Glutamatergic neuron (in vitro differentiated cells): ENCODE measurements around the gene RET. TPM values are rescaled to one million over a fixed set of nuclear protein-coding genes. Genes with fewer than 3 reads are reported as not detected.

Source experiments
- DNase-seq: peaks from one replicate; pipeline ENCODE4 v3.0.0; 2022
- H3K27ac Mint-ChIP-seq: one replicate; pipeline ENCODE4 v1.8.0; 2020; ENCODE audit warnings: mild to moderate bottlenecking, mixed read lengths, inconsistent platforms; ENCODE audit not compliant: unreplicated experiment
- H3K27me3 Mint-ChIP-seq: one replicate; pipeline ENCODE4 v1.8.0; 2020; ENCODE audit warnings: mild to moderate bottlenecking, moderate library complexity, mixed read lengths, inconsistent platforms; ENCODE audit not compliant: unreplicated experiment
- H3K36me3 Mint-ChIP-seq: one replicate; pipeline ENCODE4 v1.8.0; 2020; ENCODE audit warnings: mild to moderate bottlenecking, mixed read lengths, inconsistent platforms; ENCODE audit not compliant: unreplicated experiment
- H3K4me1 Mint-ChIP-seq: one replicate; pipeline ENCODE4 v1.8.0; 2020; ENCODE audit warnings: mild to moderate bottlenecking, low read depth, mixed read lengths, inconsistent platforms; ENCODE audit not compliant: unreplicated experiment
- H3K4me3 Mint-ChIP-seq: one replicate; pipeline ENCODE4 v1.8.0; 2020; ENCODE audit warnings: mild to moderate bottlenecking, mixed read lengths, inconsistent platforms; ENCODE audit not compliant: unreplicated experiment
- H3K9me3 Mint-ChIP-seq: one replicate; pipeline ENCODE4 v1.8.0; 2020; ENCODE audit warnings: mild to moderate bottlenecking, moderate library complexity, mixed read lengths, inconsistent platforms; ENCODE audit not compliant: unreplicated experiment
- total RNA-seq: library from RNA; stranded (reverse); fragmentation: NEBNext Ultra II Directional; extraction: Animal tissue kit (Norgen Biotek cat#: 25700); gene quantifications from one replicate; pipeline ENCODE4 v1.2.1, GENCODE V29; 2021; ENCODE audit not compliant: unreplicated experiment
- TF ChIP-seq, protein P1 (sequence below): fragments of 200-600 bp; sonication (generic); IDR thresholded peaks from one replicate; pipeline ENCODE4 v1.5.0; 2021; ENCODE audit not compliant: partially characterized antibody, unreplicated experiment

RET gene
- total RNA-seq, 1 donor from 2014 or later: 34.7 TPM

DNA sequence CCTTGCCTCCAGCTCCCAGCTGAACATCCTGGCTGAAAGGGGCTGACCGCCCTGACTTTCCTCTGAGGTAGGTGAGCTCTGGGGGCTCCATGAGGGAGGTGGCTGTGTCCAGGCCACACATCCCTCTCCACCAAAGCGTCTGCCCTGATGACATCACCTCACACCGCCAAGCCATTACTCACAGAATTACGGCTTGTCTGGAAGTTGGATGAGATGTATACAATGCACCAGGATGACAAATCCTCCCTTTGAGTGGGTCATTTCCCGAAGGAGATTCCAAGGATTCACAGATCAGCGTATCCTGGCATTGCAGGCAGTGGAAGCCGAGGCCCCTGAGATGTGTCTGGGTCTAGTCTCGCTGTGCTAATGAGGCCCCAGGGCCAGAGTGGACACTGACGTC is 15.1 kb upstream of the RET start:
- peaks cover 2% of the 10 kb centered on the region for H3K4me1 Mint-ChIP-seq

DNA sequence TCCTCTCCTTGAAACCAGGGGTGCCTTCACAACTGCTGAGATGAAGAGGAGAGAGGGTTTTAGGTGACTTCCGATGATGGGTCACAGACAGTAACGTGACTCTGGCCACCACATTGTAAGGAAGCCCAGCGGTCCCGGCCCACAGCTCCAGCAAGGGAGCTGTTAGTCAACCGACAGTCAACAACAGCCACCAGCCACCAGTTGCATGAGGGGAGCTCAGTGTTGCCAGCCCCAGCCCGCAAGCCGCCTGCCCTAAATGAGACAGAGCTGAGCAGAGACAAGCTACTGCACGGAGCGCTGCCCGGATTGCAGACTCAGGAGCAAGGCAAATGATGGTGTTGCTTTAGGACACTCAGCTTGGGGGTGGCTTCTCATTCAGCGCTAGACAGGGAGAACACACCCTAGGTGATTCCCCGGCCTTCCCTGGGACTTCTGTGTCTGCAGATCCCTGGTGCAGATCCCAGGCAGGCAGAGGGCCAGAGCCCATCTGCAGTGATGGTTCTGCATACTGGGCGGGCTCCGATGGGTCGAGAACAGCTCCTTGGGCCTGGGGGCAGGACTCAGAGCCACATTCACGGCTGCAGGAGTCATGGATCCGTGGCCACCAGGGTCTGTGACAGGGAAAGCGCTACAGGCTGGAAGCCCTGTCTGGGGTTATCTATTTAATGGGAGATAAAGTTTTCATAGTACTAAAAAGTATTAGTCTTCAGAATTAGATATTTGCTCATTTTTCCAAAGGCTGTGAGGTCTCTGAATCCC is 14.3 kb upstream of the RET start:
- Mint-ChIP-seq H3K9me3 (peaks cover under 1% of the 10 kb centered on the region), H3K36me3 (no peaks in the 10 kb centered on the region), H3K27me3 (peaks cover 11% of the 10 kb centered on the region), H3K4me3 (no peak overlapping the region), H3K4me1 (peaks cover 2% of the 10 kb centered on the region), H3K27ac (no peak overlapping the region)
- DNase-seq: no peak
- TF ChIP-seq, protein P1, sequence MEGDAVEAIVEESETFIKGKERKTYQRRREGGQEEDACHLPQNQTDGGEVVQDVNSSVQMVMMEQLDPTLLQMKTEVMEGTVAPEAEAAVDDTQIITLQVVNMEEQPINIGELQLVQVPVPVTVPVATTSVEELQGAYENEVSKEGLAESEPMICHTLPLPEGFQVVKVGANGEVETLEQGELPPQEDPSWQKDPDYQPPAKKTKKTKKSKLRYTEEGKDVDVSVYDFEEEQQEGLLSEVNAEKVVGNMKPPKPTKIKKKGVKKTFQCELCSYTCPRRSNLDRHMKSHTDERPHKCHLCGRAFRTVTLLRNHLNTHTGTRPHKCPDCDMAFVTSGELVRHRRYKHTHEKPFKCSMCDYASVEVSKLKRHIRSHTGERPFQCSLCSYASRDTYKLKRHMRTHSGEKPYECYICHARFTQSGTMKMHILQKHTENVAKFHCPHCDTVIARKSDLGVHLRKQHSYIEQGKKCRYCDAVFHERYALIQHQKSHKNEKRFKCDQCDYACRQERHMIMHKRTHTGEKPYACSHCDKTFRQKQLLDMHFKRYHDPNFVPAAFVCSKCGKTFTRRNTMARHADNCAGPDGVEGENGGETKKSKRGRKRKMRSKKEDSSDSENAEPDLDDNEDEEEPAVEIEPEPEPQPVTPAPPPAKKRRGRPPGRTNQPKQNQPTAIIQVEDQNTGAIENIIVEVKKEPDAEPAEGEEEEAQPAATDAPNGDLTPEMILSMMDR: no peak

More for the DNA sequence above, 15.1 kb upstream of the RET start:
- H3K4me3 Mint-ChIP-seq: no peak overlapping the region
- no peaks in the 10 kb centered on the region for H3K36me3 Mint-ChIP-seq
- H3K27ac Mint-ChIP-seq: no peak overlapping the region
- DNase-seq: no peak
- H3K9me3 Mint-ChIP-seq: peaks cover 2% of the 10 kb centered on the region
- H3K27me3 Mint-ChIP-seq: peaks cover 12% of the 10 kb centered on the region
- TF ChIP-seq, protein P1: no peak

DNA sequence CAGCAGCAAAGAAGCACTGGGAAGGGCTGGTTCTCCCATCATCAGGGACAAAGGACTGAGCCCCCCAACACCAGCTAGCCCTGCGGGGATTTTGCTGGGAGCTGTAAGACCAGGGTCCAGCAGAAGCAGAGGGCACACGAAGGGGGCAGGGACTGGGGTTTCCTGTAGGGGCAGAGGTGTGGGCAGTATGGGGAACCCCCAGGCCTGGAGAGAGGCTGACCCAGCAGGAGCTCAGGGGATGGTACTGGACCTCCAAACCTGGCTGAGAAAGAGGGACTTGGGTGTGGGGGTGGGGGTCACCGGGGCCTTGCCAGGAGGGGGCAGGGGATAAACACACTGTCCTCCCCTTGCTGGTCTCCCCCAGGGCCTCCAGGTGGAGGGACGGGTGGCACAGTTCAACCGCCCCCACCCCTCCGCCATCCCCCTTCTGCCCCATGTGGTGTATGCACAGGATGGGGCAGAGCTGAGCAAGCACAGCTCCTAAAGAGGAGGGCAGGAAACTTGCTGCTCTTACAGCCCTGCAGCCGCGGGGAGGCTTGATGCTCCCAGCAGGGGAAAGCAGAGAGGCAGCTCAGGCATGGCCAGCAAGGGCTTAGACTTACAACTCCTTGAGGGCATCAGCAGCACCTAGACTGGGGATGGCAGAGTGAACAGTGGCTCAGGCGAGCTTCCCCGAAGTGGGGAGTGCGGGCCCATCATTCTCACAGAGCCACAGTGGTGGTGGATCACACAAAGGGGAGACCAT is 12.4 kb upstream of the RET start:
- H3K27ac Mint-ChIP-seq: no peak overlapping the region
- H3K27me3 Mint-ChIP-seq: peaks cover 11% of the 10 kb centered on the region
- H3K4me1 Mint-ChIP-seq: peaks cover 11% of the 10 kb centered on the region
- no peak overlapping the region for H3K4me3 Mint-ChIP-seq
- H3K36me3 Mint-ChIP-seq: no peaks in the 10 kb centered on the region
- H3K9me3 Mint-ChIP-seq: no peaks in the 10 kb centered on the region
- no peak for DNase-seq
- TF ChIP-seq, protein P1: no peak

DNA sequence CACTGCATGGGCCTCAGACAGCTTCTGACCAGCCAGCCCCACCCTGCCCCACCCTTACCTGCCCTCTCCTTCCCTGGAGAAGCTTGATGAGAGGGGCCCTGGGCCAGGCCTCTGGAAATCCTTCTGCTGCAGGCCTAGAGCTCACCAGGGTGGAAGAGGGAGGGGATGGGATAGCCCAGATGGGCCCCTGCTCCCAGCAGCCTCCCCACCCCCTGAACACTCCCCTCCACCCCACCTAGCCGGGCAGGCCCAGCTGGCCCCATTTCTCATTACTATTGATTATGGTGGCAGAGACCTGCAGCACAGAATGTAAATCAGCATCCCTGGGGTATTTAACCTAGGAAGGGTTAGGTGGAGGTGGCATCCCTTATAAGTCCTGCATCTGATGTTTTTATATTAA is 11.6 kb upstream of the RET start:
- H3K27ac Mint-ChIP-seq: no peak overlapping the region
- no peak for DNase-seq
- no peaks in the 10 kb centered on the region for H3K36me3 Mint-ChIP-seq
- H3K4me3 Mint-ChIP-seq: no peak overlapping the region
- peaks cover 11% of the 10 kb centered on the region for H3K4me1 Mint-ChIP-seq
- TF ChIP-seq, protein P1: no peak
- no peaks in the 10 kb centered on the region for H3K9me3 Mint-ChIP-seq
- peaks cover 13% of the 10 kb centered on the region for H3K27me3 Mint-ChIP-seq

DNA sequence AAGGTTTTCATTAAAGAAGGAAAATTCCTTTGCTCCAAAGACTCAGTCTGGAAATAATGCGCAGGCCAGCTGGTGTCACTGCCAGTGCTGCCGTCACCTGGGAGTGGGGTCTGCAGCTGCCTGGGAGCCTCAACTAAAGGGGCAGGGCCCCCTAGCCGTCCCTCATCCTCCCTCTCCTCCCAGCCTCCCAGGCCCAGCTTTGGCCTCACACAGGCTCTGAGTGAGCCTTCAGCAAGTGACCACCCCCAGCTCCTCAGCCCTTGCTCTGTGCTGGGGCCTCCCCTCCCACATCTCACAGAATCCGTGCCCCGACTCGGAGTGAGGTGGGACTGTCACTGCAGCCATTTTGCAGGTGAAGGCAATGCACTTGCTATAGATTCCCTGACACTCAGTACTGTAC is 11.1 kb upstream of the RET start:
- H3K9me3 Mint-ChIP-seq: no peaks in the 10 kb centered on the region
- H3K4me1 Mint-ChIP-seq: peaks cover 11% of the 10 kb centered on the region
- H3K27ac Mint-ChIP-seq: no peak overlapping the region
- H3K36me3 Mint-ChIP-seq: no peaks in the 10 kb centered on the region
- no peak overlapping the region for H3K4me3 Mint-ChIP-seq
- TF ChIP-seq, protein P1: no peak
- DNase-seq: no peak
- peaks cover 13% of the 10 kb centered on the region for H3K27me3 Mint-ChIP-seq
